Mucosa of gallbladder (tissue), 1 donor: Measurements from ENCODE around the gene FOSL2. TPM values are rescaled to one million over a fixed set of nuclear protein-coding genes. Genes with fewer than 3 reads are reported as not detected.

Source experiments
- DNase-seq: peaks from one replicate; pipeline ENCODE4 v3.0.0-alpha.2; 2020; ENCODE audit warnings: low spot score
- total RNA-seq: library from RNA; stranded (reverse); gene quantifications from one replicate; pipeline ENCODE4 v1.2.1, GENCODE V29; 2021
- donor health status: DM: no; HTN: no; CAD: no.

Gene FOSL2
- total RNA-seq, 1 donor from 2014 or later: 162 TPM

GRCh38 chr2:28394331-28394877, 1.7 kb downstream of the FOSL2 start:
- peak; percentile 79 for DNase-seq

GRCh38 chr2:28394997-28395333, 2.3 kb downstream of the FOSL2 start:
- DNase-seq: no peak

- DNase-seq: no peak
These were observed 2.8 kb downstream of the FOSL2 start for GRCh38 chr2:28395334-28396061.

DNA sequence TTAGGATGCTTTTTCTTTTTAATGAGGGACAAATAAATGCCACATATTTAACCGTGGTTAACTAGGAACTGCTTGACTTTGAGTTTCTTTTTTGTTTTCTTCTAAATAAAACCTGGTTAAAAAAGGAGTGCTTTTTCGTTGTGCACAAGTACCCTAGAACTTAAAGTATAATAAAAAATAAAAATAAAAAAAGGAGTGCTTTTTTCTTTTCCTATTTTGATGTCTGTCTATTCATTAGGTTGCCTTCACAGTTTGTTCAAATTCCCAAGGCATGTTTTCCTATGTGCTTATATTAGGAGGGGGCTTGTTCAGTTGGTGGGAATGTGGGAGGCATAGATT, 4.4 kb downstream of the FOSL2 start:
- no peak for DNase-seq

- no peak for DNase-seq
These were observed 5.6 kb downstream of the FOSL2 start for GRCh38 chr2:28398101-28398834.

- no peak for DNase-seq
These were observed 6.6 kb downstream of the FOSL2 start for GRCh38 chr2:28399289-28399688.

- no peak for DNase-seq
These were observed 7.3 kb downstream of the FOSL2 start for GRCh38 chr2:28399956-28400355.

GRCh38 chr2:28400419-28400818, 7.8 kb downstream of the FOSL2 start:
- no peak for DNase-seq

DNA sequence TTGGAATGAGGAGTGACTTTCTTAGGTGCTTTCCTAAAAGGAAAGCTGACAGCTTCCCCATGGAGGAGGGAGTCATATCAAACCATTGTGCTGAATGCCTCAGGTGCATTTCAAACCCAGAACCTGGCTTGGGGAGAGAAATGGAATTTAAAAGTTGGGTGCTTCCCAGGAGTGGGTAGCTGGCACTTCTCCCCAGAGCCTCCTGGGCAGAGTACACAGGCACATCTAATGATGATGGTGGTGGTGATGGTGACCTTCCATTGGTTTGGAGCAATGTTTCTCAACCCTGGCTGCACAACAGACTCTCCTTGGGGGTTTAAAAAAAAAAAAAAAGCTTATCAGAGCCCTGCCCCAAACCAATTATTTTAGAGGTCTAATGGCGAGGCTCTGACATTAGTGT, 8.3 kb downstream of the FOSL2 start:
- no peak for DNase-seq

DNA sequence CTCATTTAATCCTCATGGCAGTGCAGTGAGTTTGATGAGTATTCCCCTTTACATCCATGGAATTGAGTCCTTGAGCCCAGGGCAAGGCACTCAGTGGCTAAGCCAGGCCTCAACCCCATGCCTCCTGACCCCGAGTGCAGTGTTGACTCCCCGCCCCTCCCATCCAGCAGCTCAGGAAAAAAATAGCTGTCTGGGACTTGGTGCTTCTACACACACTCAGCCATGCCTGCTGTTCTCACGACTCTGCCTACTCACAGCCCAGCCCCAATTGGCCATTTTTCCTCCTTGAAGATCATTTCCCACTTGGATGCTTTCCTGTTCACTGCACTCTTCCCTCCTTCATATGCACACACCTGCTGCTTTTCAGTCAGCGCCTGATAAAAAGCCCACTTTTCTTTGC, 8.8 kb downstream of the FOSL2 start:
- DNase-seq: no peak

GRCh38 chr2:28401948-28402550, 9.4 kb downstream of the FOSL2 start:
- DNase-seq: no peak

- no peak for DNase-seq
These were observed 10.8 kb downstream of the FOSL2 start for GRCh38 chr2:28403370-28403956.

GRCh38 chr2:28404086-28404485, 11.4 kb downstream of the FOSL2 start:
- no peak for DNase-seq

DNA sequence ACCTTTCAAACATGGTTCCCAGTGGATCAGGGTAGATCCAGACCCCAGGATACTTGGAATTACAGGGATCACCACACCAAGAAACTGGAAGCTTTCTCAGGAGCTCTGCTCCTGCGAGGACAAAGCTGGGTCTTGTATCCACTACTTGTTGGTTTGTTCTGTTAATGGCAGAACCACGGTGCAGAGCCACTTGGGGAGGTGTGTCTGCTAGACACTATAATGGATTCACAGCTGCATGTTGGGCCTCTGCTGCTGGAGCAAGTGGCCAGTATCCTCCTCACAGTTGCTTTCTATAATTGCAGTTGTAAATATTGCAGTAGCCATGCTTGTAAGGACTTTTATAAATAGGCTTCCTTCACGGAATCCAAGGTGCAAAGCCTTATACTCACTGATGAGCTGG, 12.9 kb downstream of the FOSL2 start:
- DNase-seq: no peak

DNA sequence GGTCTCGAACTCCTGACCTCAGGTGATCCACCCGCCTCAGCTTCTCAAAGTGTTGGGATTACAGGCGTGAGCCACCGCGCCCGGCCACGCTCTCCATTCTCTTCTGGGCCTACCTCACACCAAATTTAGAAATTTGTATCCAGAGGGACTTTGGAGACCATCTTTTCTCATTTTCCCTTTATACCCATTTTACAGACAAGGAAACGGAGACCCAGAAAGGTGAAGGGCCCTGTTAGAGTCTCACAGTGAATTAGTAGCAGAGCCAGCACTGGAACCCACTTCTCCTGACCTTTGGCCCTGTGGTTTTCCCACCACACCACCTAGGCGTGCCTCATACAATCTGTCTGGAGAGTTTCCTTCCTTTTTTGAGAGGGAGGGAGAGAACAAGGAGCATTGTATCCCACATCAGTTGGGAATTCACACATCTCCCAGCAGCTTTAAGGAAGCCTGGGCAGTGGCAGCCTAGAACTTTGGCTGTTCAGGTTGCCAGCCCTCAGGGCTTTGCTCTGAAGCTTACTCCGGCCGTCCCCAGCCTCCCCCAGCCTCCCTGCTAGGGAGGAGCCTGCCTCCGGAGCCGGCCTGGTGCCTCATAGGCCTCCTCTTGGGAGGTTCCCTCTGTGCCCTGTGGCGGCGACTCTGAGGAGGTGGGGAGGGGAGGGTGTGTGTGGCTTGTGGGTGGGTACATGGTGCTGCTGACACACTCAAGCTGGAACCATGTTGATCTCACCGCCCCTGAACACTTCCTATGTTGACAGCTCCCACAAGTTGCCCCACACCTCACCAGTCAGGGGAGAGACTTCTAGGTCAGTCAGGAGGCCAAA, 13.8 kb downstream of the FOSL2 start:
- no peak for DNase-seq

DNA sequence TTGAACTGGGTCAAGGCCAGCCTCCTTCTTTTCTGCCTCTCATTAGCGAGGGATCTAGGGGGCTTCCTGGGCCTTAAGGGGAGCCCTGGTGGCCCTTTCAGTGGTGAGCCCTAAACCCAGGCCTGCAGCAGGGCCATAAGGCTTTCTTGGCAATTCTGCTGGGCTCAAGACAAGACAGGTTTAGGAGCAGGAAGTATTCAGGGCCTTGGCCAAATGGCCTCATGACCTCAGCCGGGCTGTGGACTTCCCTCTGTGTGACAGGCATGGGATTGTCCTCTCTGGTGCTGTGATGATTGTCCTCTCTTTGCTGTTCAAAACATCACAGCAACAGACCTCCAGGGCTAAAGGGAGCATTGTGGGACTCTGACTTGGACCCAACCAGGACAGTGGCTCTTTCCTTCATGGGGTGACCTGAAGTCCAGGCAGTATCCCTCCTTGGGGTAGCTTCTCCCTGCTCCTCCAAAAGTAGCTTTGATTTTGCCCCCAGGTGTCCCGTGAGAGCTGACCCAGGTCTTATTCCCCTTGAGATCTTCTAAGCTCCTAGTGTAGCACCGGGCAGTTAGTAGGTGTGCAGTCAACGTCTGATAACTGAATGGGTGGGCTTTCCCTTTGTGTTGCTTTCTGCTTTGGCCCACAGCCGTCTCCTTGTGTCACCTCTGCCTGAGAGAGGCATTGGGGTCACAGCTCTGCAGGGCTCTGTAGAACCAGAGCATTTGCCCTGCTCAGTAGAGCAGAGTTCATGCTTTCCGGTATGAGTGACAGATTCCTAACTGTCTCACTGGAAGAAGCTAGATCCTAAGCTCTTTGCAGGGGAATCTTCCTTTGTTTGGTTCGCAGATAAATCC, 14.7 kb downstream of the FOSL2 start:
- no peak for DNase-seq

- no peak for DNase-seq
These were observed 15.5 kb downstream of the FOSL2 start for GRCh38 chr2:28407976-28408690.

GRCh38 chr2:28408764-28409599, 16.3 kb downstream of the FOSL2 start:
- DNase-seq: peak; percentile 73

DNA sequence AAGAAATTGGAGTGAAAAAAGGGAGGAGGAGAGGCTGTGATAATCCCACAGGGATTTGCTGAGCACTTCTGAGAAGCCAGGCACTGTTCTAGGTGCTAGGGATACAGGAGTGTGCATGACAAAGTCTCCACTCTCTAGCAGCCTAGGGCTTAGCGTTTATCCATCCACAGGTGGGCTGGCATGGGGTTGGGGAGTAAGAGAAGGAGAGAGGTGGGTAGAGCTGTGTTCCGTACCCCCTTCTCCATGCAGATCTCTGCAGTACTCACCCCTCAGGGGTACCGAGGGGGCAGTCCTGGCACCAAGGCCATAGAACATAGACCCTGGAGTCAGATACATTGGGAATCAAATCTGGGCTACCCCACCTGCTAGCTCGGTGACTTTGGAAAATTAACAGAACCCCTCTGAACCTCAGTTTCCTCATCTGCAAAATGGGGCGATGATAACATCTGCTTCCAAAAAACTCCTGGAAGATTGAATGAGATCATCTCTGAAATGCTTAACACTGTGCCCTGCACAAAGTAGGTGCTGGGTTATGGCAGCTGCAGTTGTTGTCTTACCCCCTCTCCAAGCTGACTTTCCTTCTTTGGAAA, 18.6 kb downstream of the FOSL2 start:
- DNase-seq: no peak
